ENCODE measurements around the gene TEF.
A peak's percentile ranks its signal among the peaks of the same experiment; 100 is the strongest.

Gene TEF, protein sequence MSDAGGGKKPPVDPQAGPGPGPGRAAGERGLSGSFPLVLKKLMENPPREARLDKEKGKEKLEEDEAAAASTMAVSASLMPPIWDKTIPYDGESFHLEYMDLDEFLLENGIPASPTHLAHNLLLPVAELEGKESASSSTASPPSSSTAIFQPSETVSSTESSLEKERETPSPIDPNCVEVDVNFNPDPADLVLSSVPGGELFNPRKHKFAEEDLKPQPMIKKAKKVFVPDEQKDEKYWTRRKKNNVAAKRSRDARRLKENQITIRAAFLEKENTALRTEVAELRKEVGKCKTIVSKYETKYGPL

DNA sequence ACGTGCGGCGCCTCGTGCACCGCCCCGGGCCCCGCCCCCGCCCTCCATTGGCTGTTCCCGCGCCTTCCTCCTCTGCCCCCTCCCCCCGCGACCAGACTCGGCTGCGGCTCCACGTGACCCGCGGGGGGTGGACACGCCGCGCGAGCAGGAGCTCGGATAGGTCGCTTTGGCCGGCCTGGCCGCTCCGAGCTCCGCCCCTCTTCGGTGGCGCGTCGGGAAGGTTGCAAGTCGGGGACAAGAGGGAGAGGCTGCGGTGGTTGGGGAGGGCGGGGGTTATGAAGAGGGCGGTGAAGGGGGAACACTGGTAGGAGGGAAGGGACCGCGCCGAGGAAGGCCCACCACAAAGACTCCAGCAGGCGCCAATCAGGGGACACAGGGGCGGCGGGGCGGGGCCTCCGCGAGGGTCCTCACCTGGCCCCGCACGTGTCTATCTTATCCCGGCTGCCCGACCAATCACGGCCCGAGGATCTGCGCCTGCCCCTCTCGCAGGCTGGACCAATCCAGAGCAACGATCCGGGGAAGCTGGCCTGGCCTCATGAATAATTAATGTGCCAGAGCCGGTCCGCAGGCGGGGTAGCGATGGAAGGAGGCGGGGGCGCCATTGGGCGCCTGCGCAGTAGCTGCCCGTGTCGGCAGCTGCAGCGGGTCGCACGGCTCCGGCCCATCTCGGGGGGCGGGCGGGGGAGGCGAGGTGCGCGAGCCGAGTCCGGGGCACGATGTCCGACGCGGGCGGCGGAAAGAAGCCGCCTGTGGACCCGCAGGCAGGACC, at the start of gene TEF:
TEF (plus strand) TSS at position 614 of the 769 bp plus-strand sequence; CDS start at position 717, 103 bp downstream.
- DNase-seq (ENCODE audit: low spot score): peak; percentile 97

DNA sequence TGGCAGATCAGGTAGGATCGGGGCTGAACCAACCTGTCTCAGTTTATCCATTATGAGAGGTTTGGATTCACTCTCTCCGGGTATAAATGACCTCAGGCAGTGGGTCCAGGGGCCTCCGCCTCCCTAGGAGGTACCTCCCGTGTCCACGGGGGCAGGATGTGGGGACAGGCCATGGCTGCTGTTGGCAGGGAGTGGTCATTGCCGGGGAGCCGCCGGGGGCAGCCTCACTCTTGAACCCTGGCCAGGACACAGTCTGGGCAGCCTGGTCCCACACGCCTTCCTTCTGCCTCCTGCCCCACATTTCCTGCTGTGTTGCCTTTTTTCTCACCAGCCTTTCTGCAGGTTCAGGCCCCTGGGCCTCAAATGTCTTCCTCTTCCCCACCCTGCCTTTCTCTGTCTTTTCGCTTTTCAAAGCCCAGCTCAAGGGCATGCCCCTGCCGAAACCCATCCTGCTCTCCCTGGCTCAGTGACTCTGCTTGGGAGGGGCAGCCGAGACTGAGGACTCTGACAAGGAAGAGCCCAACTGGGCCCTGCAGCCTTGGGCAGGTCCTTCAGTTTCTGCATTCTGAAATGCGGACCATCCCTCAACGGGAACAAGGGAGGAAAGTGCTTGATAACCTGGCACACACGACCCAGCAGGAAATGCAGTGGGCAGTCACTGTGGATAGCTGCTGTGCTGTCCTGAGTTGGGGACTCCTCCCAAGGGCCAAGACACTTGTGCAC, 49.4 kb upstream of the TEF start:
- DNase-seq (ENCODE audit: low spot score): no peak

DNA sequence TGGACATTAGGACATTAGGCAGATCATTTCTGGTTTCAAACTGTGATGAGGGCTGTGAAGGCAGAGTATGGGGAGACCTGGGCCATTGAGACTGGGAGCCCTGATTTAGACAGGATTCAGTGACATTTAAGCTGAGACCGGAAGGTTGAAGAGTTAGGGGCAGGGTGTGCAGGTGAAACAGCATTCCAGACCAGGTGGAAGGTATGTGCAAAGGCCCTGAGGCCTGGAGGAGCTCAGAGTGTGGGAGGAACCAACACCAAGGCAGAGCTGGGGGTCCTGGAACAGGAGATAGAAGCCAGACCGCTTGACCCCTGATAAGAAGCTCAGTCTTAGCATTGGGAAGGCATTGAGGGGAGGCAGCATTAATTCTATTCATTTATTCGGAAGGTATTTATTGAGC, 47.9 kb upstream of the TEF start:
- no peak for DNase-seq (ENCODE audit: low spot score)

DNA sequence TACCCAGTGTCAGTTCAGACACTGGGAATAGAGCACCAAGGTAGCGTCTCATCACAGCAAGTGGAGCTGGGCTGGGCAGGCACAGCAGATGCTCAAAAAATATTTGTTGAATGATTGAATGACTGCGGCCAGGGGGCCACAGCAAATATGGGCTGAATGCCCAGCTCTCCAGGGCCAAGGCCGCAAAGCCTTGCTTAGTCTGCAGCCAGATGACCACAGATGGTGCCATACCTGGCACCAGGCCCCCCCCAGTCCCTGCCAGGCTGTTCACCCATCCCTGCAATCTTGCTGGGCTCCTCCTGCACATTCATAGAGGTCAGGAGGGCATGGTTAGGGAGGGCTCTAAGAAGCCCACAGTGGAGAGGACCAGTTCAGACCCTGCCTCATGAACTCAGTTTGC, 47.5 kb upstream of the TEF start:
- DNase-seq (ENCODE audit: low spot score): no peak

DNA sequence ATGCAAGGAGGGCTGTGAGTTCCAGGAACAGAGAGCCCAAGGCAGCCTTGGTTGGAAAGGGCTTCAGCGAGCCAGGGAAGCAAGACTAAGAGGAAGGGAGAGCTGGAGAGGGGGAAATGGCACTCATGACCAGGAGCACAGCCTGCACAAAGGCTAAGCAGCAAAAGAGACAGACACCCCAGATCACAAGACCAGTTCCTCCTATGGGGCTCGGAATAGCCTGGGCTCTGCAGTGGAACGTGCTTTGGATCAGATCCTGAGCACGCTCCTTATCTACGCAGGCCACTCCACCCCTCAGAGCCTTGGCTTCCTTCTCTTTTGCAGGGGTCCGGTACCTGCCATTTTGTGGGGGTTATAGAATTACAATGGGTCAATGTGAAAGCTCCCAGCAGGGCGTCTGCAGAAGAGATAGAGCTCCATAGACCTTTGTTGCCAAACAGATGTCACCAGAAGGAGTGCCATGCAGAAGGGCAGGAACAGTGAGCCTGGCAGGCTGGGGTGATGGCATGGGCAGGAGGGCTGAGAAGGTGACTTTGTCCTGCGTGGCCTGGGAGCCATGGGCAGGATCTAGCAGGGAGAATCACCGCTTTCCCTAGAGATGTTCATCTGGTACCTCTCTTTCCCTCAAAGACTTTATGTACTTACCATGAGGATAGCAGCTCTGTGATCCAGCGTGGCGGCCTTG, 46.6 kb upstream of the TEF start:
- DNase-seq (ENCODE audit: low spot score): no peak

DNA sequence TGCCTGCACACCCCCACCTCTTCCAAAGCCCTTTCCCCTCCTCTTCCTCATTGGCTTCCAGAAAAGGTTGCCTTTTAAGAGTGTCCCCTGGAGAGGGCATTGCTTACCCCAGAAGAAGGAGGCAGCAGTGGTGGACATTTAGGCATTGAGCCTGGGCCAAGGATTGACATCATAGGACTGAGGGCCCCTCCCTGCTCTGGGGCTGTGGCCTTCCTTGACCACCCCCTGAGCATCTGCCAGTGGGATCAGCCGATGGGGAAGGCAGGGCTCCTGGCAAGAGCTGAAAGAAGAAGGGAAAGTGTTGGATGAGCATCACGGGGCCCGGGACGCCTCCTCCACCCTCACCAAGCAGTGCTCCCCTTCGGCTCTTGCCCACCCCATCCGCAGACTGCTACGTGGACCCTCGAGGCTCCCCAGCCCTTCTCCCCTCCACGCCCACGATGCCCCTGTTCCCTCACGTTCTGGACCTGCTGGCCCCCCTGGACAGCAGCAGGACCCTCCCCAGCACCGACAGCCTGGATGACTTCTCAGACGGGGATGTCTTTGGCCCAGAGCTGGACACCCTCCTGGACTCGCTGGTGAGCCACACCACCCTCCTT, 43.0 kb upstream of the TEF start:
- no peak for DNase-seq (ENCODE audit: low spot score)

DNA sequence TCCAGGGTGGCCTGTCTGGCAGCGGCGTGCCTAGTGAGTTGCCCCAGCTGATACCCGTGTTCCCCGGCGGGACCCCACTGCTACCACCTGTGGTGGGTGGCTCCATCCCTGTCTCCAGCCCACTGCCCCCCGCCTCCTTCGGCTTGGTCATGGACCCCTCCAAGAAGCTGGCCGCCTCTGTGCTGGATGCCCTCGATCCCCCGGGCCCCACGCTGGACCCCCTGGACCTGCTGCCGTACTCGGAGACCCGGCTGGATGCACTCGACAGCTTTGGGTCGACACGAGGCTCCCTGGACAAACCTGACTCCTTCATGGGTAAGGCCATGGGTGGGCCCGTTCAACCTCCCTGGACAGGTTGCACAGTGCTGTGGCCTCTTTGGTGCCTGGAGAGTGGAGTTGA, 41.9 kb upstream of the TEF start:
- DNase-seq (ENCODE audit: low spot score): no peak

DNA sequence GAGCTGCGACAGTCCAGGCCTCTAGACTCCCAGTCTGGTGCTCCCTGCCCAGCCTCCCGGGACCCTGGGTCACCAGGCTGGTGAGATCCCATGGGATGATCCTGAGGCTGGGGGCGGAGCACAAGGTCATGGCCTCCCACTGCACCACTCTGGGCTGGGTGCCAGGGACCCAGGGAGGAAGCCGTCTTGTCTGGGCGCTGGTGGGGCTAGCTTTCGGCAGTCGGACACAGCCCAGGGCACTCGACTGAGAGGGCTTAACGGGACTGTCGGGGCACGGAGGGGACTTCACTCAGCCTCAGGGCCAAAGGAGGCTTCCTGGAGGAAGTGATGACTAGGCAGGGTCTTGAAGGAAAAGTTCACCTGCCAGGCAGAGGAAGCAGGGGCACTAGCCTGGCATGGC, 41.4 kb upstream of the TEF start:
- peak; percentile 8 for DNase-seq (ENCODE audit: low spot score)

DNA sequence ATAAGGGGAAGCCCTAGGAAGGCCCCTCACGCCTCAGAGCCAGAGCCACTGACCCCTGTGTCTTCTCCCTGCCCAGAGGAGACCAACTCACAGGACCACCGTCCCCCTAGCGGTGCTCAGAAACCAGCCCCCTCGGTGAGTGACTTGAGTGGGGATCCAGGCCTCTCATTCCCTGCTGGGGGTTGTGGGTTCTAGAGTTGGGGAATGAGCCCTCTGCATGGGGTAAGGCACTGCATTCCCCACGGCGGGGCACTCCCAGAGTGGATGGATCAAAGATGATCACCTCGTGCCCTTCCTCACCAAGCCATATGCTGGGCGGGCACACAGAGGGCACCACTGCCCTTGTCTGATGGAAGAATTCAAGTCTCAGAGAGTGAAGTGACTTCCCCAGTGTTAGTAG, 40.7 kb upstream of the TEF start:
- no peak for DNase-seq (ENCODE audit: low spot score)

DNA sequence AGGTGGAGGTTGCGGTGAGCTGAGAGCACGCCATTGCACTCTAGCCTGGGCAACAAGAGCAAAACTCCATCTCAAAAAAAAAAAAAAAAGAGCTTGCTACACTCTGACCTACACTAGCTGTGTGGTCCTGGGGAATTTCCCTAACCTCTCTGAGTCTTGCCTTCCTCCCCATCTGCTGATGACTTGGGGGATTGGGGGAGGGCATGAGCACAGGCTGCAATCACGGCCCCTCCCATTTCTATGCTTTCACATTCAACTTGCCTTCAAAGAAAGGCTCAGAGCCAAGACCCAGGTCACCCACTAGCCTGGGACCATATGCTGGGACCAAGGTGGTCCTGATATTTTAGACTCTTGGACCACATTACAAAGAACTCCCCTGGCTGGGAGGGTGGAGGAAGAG, 39.8 kb upstream of the TEF start:
- DNase-seq (ENCODE audit: low spot score): no peak

DNA sequence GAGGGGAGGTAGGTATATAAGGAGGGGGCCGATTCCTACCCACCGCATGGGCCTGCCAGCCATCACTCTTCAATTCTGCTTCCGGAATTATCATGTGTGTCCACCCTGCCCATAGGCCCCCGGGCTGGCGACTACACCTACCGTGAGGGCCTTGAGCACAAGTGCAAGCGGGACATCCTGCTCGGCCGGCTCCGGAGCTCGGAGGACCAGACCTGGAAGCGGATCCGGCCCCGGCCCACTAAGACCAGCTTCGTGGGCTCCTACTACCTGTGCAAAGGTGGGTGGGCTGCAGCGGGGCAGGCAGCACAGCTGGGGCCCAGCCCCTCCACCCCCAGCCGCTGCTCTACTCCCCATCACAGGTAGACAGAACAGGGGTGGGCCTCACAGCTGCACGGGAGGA, 38.4 kb upstream of the TEF start:
- DNase-seq (ENCODE audit: low spot score): no peak

DNA sequence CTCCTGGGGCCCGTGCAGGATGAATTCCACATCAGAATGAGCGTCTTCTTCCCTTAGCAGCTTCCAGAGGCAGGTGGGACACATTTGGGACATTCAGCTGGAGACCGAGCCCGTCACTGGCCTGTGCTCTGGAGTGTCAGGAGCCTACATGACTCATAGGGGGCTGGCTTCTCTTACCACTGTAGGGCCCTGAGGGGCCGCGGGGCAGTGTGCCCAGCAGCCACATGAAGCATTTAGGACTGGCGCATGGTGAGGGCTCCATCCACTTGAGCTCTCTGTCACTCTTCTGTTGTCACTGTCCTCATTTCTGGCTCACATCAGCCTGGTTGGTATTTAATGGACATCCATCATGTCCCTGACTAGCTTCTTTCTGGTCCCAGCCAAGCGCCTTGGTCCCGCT, 38.0 kb upstream of the TEF start:
- DNase-seq (ENCODE audit: low spot score): no peak

DNA sequence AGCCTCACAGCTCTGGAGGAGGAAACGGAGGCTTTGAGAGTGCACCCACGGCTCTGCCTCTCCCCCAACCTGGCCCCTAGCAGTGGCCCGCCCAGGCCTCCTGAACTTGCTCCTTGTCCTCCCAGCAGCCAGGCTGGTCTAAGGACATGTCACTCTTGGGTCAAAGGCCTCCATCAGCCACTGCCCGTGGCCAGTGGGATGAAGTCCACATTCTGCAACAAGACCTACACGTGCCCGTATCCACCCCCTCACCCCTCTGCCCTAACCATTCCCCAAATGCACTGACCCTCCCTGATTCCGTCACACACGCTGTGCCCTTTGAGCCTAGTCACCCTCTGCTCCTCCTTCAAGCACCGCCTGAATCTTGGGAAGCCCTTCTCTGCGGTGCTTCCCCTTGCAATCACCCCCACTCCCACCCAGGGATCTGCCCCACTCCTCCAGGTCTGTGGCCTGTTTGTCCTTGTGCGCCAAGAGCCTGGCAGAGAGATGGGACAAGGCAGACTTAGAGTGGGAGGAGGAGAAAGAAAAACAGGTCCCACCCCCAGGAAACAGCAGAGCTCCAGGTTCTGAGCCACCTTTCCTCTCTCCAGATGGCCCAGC, 37.5 kb upstream of the TEF start:
- DNase-seq (ENCODE audit: low spot score): no peak

DNA sequence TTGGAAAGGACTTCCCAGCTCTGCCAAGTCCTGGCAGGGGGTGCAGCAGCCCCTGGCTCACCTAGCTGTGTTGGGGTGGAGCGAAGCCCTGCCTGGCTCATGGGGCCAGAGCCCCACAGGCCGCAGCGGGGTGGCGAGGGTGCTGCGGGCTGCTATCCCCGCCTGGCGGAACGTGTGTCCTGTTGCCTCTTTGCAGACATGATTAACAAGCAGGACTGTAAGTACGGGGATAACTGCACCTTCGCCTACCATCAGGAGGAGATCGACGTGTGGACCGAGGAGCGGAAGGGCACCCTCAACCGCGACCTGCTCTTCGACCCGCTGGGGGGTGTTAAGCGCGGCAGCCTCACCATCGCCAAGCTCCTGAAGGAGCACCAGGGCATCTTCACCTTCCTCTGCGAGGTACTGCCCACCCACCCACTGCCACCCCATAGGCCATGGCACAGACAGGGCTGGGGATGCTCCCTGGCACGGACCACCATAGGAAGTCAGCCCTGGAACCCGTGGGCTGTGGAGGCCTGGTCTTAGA, 35.9 kb upstream of the TEF start:
- no peak for DNase-seq (ENCODE audit: low spot score)

DNA sequence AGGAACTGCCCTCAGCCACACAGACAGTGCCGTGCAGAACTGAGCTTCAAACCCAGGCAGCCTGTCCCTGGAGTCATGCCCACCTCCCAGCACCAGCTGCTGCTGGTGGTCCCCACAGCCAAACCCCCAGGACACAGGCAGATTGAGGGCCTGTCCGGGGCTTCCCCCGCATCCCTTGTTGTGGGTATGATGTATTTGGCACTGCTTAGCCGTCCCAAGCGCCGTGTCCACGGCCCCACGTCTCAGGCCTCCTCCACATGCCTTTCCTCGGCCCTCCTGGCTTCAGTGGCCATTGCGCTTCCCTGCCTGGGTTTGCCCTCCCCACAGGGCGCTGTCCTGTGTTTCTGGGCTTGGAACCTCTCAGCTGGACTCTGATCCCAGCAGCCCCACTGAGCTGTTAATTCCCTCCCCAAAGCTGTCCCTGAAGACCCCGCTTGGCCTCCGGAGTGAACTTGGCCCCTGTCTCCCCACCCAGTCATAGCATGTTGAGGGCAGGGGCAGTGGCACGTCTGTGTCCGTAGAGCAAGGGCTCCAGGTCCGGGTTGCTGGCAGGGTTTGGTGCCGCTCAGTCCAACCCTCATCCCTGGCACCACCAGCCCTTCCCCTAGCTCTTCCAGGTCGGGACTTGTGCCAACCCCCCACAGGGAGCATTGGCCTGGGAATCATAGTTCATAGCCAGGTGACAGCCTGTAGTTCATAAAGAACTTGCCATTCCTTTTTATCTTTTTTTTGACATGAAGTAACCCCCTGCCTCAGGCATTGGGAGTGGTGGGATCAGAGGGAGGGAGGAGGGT, 34.5 kb upstream of the TEF start:
- no peak for DNase-seq (ENCODE audit: low spot score)

DNA sequence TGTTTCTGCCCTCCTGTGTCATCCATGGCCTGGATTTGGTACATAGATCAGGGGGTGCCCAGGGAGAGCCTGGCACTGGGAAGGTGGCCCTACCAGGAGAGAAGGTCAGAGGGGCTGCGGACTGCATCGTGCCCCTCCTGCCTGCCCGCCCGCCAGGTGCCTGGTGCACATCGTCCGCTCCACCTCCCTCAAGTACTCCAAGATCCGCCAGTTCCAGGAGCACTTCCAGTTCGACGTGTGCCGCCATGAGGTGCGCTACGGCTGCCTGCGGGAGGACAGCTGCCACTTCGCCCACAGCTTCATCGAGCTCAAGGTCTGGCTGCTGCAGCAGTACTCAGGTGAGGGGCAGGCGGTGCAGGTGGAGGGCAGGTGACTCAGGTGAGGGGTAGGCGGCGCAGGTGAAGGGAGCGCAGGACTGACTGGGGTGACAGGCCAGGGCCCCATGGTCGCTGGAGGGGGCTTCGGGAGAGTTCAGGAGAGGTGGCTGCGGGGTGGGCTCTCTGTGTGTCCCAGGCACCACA, 32.7 kb upstream of the TEF start:
- DNase-seq (ENCODE audit: low spot score): no peak

DNA sequence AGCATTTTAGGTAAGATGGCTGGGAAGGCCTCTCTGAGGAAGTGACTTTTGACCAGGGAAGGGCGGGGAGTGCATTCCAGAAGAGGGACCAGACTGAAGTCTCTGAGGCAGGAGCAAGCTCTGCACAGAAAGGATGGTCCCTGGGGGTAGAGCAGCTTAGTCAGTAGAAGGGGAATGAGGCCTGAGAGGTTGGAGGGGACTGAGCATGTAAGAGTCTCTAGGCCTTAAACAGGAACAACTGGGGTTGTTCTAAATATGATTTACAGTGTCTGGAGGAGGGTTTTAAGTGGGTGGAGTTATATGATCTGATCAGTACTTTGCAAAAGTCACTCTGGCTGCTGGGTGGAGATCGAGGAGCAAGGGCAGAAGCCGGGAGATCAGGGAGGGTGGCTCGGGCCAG, 31.7 kb upstream of the TEF start:
- no peak for DNase-seq (ENCODE audit: low spot score)

DNA sequence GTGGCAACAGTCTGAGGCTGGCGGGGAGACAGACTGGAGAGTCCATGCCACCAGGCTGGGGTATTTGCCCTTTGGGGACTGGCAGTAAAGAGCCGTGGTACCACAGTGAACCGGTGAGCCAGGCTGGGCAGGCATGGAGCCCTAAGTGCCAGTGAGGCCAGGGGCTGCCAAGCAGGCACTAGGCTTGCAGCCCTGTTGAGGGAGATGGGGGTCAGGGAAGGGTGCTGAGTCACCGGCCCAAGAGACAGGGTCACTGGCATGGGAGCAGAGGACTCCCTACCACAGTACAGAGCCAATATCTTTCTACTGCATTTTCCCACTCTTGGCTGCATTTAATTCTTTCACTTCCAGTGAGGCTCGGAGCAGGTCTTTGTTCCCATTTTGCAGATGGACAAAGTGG, 30.7 kb upstream of the TEF start:
- DNase-seq (ENCODE audit: low spot score): no peak

DNA sequence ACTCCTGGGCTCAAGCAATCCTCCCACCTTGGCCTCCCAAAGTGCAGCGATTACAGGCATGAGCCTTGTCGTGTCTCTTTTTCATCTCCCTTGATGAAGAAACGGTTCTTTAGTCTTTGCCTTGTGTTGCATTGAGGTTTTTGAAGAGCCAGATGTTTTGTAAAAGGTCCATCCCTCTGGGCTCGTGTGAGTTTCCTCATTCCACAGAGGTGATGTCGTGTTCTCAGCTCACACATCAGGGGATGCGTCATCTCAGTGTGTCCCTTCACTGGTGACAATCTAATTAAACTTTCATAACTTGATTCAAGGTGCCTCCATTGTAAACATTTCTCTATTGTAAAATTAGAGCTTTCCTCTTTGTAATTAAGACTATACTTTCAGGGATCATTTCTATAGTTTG, 29.7 kb upstream of the TEF start:
- peak; percentile 18 for DNase-seq (ENCODE audit: low spot score)

DNA sequence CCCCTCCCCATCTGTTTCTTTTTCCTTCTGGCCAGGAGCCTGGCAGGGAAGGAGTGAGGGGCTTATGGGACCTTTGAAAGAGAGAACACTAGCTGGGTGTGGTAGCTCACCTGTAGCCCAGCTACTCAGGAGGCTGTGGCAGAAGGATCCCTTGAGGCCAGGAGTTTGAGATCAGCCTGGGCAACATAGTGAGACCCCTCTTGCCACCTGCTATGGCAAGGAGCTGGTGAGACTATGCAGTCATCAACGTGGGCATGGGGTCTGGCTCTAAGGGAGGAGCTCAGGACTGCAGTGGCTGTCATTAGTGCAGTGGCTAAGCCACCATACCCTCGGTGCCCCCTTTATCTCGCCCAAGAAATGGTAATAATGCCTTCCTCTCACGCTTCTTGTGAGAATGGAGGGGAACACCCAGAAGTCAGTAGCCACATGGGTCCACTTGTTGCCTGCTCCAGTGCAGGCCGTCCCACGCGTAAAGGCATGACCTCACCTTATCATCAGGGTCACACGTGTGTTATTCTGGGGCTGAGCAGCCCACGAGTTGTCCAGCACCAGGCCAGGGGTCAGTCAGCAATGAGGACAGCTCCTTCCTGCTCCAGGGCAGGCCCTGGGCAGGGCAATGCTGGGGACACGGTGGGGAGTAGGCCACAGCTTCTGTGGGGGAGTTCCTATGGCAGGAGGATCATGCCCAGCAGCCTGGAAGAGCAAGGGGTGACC, 27.7 kb upstream of the TEF start:
- DNase-seq (ENCODE audit: low spot score): no peak
